Kidney epithelial cell (primary cell): ENCODE data around the gene HS3ST2. TPM values are rescaled to one million over a fixed set of nuclear protein-coding genes. Genes with fewer than 3 reads are reported as not detected.

Source experiments
- DNase-seq: peaks from one replicate; pipeline ENCODE4 v3.0.0-alpha.2; 2010; ENCODE audit warnings: low read depth
- H3K27me3 ChIP-seq: 2 replicates; pipeline ENCODE4 v1.6.0; 2011; ENCODE audit warnings: low read length; ENCODE audit not compliant: control insufficient read depth, insufficient read depth
- H3K36me3 ChIP-seq: 2 replicates; pipeline ENCODE4 v1.5.1; 2011; ENCODE audit warnings: low read length; ENCODE audit not compliant: control insufficient read depth, insufficient read depth
- H3K4me3 ChIP-seq: 2 replicates; pipeline ENCODE4 v1.5.1; 2011; ENCODE audit warnings: low read depth, mild to moderate bottlenecking, control low read depth, low read length
- CTCF ChIP-seq: IDR thresholded peaks from 2 replicates; pipeline ENCODE4 v1.5.1; 2011; ENCODE audit warnings: mild to moderate bottlenecking, moderate library complexity, low read length, control low read depth, inconsistent platforms; ENCODE audit not compliant: insufficient read depth, poor library complexity, severe bottlenecking
- total RNA-seq: library from RNA; depleted of rRNA; stranded (reverse); fragments of >200 nt; gene quantifications from 2 replicates; pipeline ENCODE4 v1.2.3, GENCODE V29; 2015

HS3ST2 gene
- total RNA-seq, 1 donor from 2014 or later: 2.5 TPM

- no peak for TF ChIP-seq CTCF
- DNase-seq: no peak
- no peaks in the 10 kb centered on the region for H3K36me3 ChIP-seq
- H3K4me3 ChIP-seq: no peak overlapping the region
- peaks cover 14% of the 10 kb centered on the region for H3K27me3 ChIP-seq
Measured at GRCh38 chr16:22946433-22946832, 132.5 kb downstream of the HS3ST2 start.

- no peak for TF ChIP-seq CTCF
- Histone ChIP-seq H3K27me3 (peaks cover 14% of the 10 kb centered on the region), H3K4me3 (no peak overlapping the region), H3K36me3 (no peaks in the 10 kb centered on the region)
- DNase-seq: no peak
Measured at GRCh38 chr16:22948058-22948602, 134.2 kb downstream of the HS3ST2 start.

- no peak overlapping the region for H3K4me3 ChIP-seq
- H3K36me3 ChIP-seq: no peaks in the 10 kb centered on the region
- no peak for DNase-seq
- H3K27me3 ChIP-seq: peaks cover 14% of the 10 kb centered on the region
- peak; percentile 55 for TF ChIP-seq CTCF
Measured at GRCh38 chr16:22948603-22949368, 134.8 kb downstream of the HS3ST2 start.

- TF ChIP-seq CTCF: no peak
- no peak for DNase-seq
- H3K36me3 ChIP-seq: no peaks in the 10 kb centered on the region
- no peaks in the 10 kb centered on the region for H3K27me3 ChIP-seq
- no peak overlapping the region for H3K4me3 ChIP-seq
Measured at GRCh38 chr16:22955461-22956070, 141.6 kb downstream of the HS3ST2 start.

GRCh38 chr16:22961206-22961605 is 147.2 kb downstream of the HS3ST2 start:
- DNase-seq: no peak
- Histone ChIP-seq H3K4me3 (no peak overlapping the region), H3K27me3 (no peaks in the 10 kb centered on the region), H3K36me3 (no peaks in the 10 kb centered on the region)
- TF ChIP-seq CTCF: no peak
